Dendritic cell treated with granulocyte-macrophage colony-stimulating factor and Interleukin-4, amounts not matched to agents 40 ng/mL and 50 ng/mL, for 4 days (primary cell): ENCODE results near the gene SYT3.
"Not testable (repeated sequence)": the region's sequence is repeated elsewhere in the genome, so short reads cannot be mapped to it uniquely, and the experiment has no call there.

Experiments used
- H3K27ac Mint-ChIP-seq: one replicate; pipeline ENCODE4 v1.8.0; 2022; ENCODE audit warnings: mild to moderate bottlenecking, mixed read lengths
- H3K27me3 Mint-ChIP-seq: one replicate; pipeline ENCODE4 v1.8.0; 2022; ENCODE audit warnings: mild to moderate bottlenecking, mixed read lengths
- H3K36me3 Mint-ChIP-seq: one replicate; pipeline ENCODE4 v1.8.0; 2022; ENCODE audit warnings: low read depth, mixed read lengths
- H3K4me1 Mint-ChIP-seq: one replicate; pipeline ENCODE4 v1.8.0; 2022; ENCODE audit warnings: low read depth, mixed read lengths
- H3K4me3 Mint-ChIP-seq: one replicate; pipeline ENCODE4 v1.8.0; 2022; ENCODE audit warnings: mild to moderate bottlenecking, moderate library complexity, mixed read lengths
- H3K9me3 Mint-ChIP-seq: one replicate; pipeline ENCODE4 v1.8.0; 2022; ENCODE audit warnings: mixed read lengths
- intact Hi-C: fragments of 100-400 bp; cut with micrococcal nuclease; formaldehyde crosslinking; loops from one replicate; pipeline ENCODE4 v1.15.0; 2022

Gene SYT3

DNA sequence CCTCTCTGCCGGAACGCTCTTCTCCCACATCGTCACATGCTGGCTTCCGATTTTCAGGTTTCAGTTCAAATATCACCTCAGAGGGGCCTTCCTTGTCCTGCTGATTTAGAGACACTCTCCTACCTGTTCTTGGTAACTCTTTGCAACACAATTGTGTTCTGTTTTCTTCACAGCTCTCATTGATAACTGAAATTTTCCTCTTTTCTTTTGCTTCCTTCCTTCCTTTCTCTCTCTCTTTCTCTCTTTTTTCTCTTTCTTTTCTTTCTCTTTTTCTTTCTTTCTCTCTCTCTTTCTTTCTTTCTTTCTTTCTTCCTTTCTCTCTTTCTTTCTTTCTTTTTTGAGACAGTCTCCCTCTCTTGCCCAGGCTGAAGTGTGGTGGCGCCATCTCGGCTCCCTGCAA is 59.4 kb downstream of the SYT3 start:
- Mint-ChIP-seq H3K4me3 (no peak overlapping the region), H3K36me3 (no peaks in the 10 kb centered on the region)

GRCh38 chr19:50576769-50577168 is 62.9 kb downstream of the SYT3 start:
- H3K4me3 Mint-ChIP-seq, H3K27ac Mint-ChIP-seq, H3K9me3 Mint-ChIP-seq, intact Hi-C loops, H3K36me3 Mint-ChIP-seq, H3K4me1 Mint-ChIP-seq: not testable (repeated sequence)
- H3K27me3 Mint-ChIP-seq = peaks cover 26% of the 10 kb centered on the region

More for the DNA sequence above, 59.4 kb downstream of the SYT3 start:
- Mint-ChIP-seq H3K27ac (no peak overlapping the region), H3K4me1 (no peaks in the 10 kb centered on the region), H3K9me3 (no peaks in the 10 kb centered on the region), H3K27me3 (peaks cover 15% of the 10 kb centered on the region)
- intact Hi-C loops = no loop called here

DNA sequence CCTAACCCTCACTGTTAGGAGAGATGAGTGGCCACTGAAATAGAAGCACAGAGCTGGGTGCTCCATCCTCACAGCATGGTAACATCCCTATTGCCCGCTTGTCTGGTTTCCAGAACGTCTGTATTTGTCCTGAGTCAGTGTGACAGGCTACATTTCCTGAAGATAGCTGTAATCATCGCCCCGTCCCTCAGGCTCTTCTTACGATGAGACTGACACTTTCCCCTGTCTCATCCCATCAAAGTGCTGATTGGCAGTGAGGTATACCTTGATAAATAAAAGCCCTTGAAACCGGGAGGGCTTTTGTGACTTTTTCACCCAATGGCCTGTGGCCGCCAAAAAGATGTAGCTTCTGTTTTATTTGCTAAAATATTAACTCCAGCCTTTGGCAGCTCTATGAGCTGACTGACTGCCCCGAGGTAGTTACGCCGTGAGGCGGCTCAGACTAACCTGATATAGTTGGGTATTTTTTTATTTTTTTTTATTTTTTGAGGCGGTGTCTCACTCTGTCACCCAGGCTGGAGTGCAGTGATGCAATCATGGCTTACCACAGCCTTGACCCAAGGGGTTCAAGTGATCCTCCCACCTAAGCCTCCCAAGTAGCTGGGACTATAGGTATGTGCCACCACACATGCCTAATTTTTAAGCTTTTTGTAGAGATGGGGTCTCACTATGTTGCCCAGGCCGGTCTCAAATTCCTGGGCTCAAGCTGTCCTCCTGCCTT is 65.8 kb downstream of the SYT3 start:
- intact Hi-C loops = no loop called here
- Mint-ChIP-seq H3K9me3 (no peaks in the 10 kb centered on the region), H3K4me3 (no peak overlapping the region), H3K27ac (no peak overlapping the region), H3K27me3 (peaks cover 44% of the 10 kb centered on the region), H3K36me3 (no peaks in the 10 kb centered on the region), H3K4me1 (no peaks in the 10 kb centered on the region)
